ENCODE data around the gene DAPK2. TPM values are rescaled to one million over a fixed set of nuclear protein-coding genes. Genes with fewer than 3 reads are reported as not detected.
A peak's percentile ranks its signal among the peaks of the same experiment; 100 is the strongest.

The DAPK2 gene
- total RNA-seq, 1 donor from 2014 or later, result 2.6 TPM

DNA sequence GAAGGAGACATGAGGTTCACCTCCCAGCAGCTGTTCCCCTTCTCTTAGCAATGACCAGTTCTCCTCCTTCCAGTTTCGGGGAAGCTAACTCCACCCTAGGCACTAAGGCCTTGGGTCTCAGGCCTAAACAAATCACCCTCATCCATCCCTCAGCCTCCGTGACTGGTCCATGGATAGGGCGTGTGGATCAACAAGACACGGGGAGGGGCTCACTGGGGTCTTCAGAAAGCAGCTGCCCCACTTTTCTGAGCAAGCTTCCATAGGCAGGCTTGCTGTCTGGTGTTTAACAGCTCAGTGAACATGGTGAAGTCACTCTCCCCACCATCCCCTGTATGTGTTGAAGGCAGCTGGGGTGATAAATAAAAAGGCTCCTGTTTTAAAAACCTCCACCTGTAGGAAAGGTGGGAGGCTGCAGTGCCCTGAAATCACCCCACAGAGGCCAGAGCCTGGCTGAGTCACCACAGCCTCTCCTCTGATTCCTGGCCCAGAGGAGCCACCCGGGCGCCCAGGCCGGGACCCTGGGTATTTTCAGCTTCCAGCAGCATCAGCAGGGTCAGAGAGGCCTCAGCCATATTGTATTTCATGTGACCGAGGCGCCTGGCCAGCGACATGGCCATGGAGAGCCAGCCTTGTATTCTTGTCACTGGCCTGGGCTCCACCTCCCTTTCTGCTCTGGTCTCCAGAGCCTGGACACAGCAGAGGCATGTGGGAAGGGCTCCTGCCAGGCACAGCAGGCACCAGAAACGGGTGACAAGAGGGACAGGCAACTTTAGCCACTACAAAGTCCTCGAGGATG, 152.2 kb downstream of the DAPK2 start:
- no peak for DNase-seq
- Mint-ChIP-seq H3K27ac (ENCODE audit: unreplicated experiment) (no peak overlapping the region), H3K36me3 (ENCODE audit: unreplicated experiment) (no peaks in the 10 kb centered on the region), H3K4me3 (ENCODE audit: unreplicated experiment) (no peak overlapping the region), H3K27me3 (ENCODE audit: unreplicated experiment) (peaks cover 12% of the 10 kb centered on the region), H3K9me3 (ENCODE audit: unreplicated experiment) (peaks cover 2% of the 10 kb centered on the region), H3K4me1 (ENCODE audit: low read depth, unreplicated experiment) (peaks cover 19% of the 10 kb centered on the region)
- TF ChIP-seq CTCF (IDR thresholded peaks at IDR 0.05; ENCODE audit: partially characterized antibody, unreplicated experiment), result no peak

- H3K27ac Mint-ChIP-seq (ENCODE audit: unreplicated experiment), result no peak overlapping the region
- TF ChIP-seq CTCF (IDR thresholded peaks at IDR 0.05; ENCODE audit: partially characterized antibody, unreplicated experiment), result no peak
- DNase-seq, result no peak
- peaks cover 12% of the 10 kb centered on the region for H3K27me3 Mint-ChIP-seq (ENCODE audit: unreplicated experiment)
- H3K36me3 Mint-ChIP-seq (ENCODE audit: unreplicated experiment), result no peaks in the 10 kb centered on the region
- peaks cover 2% of the 10 kb centered on the region for H3K9me3 Mint-ChIP-seq (ENCODE audit: unreplicated experiment)
- peaks cover 19% of the 10 kb centered on the region for H3K4me1 Mint-ChIP-seq (ENCODE audit: low read depth, unreplicated experiment)
- no peak overlapping the region for H3K4me3 Mint-ChIP-seq (ENCODE audit: unreplicated experiment)
These were observed 153.4 kb downstream of the DAPK2 start for GRCh38 chr15:63892794-63893441.

DNA sequence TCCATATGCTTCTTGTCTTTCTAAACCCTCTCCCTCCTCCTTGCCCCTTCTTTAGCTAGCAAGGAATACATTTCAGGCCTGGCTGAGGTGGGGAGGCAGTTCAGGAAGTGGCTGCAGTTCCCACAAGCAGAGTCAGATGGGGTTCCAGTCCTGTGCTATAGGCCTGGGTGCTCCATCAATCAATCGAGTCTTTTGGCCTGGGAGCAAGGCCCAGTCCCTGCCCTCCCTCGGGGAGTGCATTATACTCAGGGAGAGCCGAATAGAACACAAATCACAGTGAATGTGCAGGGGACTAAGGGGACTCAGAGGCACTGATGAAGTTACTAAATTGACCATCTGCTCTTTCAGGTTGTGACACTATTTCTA, 154.5 kb downstream of the DAPK2 start:
- DNase-seq, result no peak
- H3K27ac Mint-ChIP-seq (ENCODE audit: unreplicated experiment), result no peak overlapping the region
- peaks cover 7% of the 10 kb centered on the region for H3K27me3 Mint-ChIP-seq (ENCODE audit: unreplicated experiment)
- H3K4me3 Mint-ChIP-seq (ENCODE audit: unreplicated experiment), result no peak overlapping the region
- no peak for TF ChIP-seq CTCF (IDR thresholded peaks at IDR 0.05; ENCODE audit: partially characterized antibody, unreplicated experiment)
- peaks cover 11% of the 10 kb centered on the region for H3K4me1 Mint-ChIP-seq (ENCODE audit: low read depth, unreplicated experiment)
- H3K36me3 Mint-ChIP-seq (ENCODE audit: unreplicated experiment), result no peaks in the 10 kb centered on the region
- no peaks in the 10 kb centered on the region for H3K9me3 Mint-ChIP-seq (ENCODE audit: unreplicated experiment)

DNA sequence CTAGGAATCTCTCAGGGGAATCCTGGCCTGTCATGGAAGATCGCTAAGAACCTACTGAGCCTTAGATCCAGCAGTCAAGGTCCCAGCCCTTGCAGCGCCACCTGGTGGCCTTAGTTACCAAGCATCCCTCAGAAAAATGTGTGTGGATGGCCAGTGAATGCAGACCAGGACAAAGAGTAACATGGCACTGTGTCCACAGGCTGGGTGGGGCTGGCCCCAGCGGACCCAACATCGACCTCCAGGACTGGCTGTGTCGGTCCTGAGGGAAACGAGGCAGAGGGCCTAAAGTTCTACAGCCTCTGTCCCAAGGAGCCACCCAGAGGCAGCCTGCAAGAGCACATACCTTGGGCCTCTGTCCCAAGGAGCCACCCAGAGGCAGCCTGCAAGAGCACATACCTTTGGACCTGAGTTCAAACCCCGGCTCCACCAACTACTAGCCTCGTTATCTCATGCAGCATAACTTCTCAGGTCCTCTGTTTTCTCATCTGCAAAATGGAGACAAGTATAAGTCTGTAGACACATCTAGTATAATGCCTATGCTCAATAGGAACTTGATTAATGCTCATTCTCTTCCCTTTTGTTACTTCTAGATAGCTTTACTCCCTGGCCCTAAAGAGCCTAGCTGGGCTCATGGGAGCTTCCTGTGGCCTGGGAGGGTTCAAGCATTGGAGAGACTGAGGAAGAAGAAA, 155.1 kb downstream of the DAPK2 start:
- H3K9me3 Mint-ChIP-seq (ENCODE audit: unreplicated experiment), result no peaks in the 10 kb centered on the region
- no peaks in the 10 kb centered on the region for H3K36me3 Mint-ChIP-seq (ENCODE audit: unreplicated experiment)
- H3K27ac Mint-ChIP-seq (ENCODE audit: unreplicated experiment), result no peak overlapping the region
- H3K4me3 Mint-ChIP-seq (ENCODE audit: unreplicated experiment), result no peak overlapping the region
- H3K4me1 Mint-ChIP-seq (ENCODE audit: low read depth, unreplicated experiment), result peaks cover 10% of the 10 kb centered on the region
- peaks cover 6% of the 10 kb centered on the region for H3K27me3 Mint-ChIP-seq (ENCODE audit: unreplicated experiment)
- peak; percentile 91 for TF ChIP-seq CTCF (IDR thresholded peaks at IDR 0.05; ENCODE audit: partially characterized antibody, unreplicated experiment)
- DNase-seq, result peak; percentile 86
